Small intestine (tissue), 7 donors: ENCODE data around the gene EIF4E3. TPM values are rescaled to one million over a fixed set of nuclear protein-coding genes. Genes with fewer than 3 reads are reported as not detected.

Experiments used
- DNase-seq, 2 donors: peaks; one replicate each; pipeline versions ENCODE4 v3.0.0 to v3.0.0-alpha.2; 2013
- FAIRE-seq: peaks from 2 replicates; lab custom pipeline; 2012; peaks lifted over from hg19 to GRCh38; lab: Jason Lieb, UNC
- H3K27ac ChIP-seq, 3 donors: one replicate each; pipeline ENCODE4 v1.5.1; 2013; ENCODE audit warnings: low read length in 2 of 3, mild to moderate bottlenecking in 2 of 3, control low read depth in 1 of 3, inconsistent platforms in 1 of 3, low read depth in 1 of 3, moderate library complexity in 1 of 3
- H3K27me3 ChIP-seq, 3 donors: one replicate each; pipeline ENCODE4 v1.6.1; 2013; ENCODE audit warnings: low read length in 3 of 3, inconsistent platforms in 1 of 3; ENCODE audit not compliant: control insufficient read depth in 3 of 3, insufficient read depth in 3 of 3
- H3K36me3 ChIP-seq, 3 donors: one replicate each; pipeline ENCODE4 v1.6.1; 2013; ENCODE audit warnings: low read length in 3 of 3, inconsistent platforms in 1 of 3, low read depth in 1 of 3, mild to moderate bottlenecking in 1 of 3, moderate library complexity in 1 of 3; ENCODE audit not compliant: control insufficient read depth in 3 of 3, insufficient read depth in 2 of 3
- H3K4me1 ChIP-seq, 3 donors: one replicate each; pipeline ENCODE4 v1.6.1; 2013; ENCODE audit warnings: low read length in 2 of 3, inconsistent platforms in 1 of 3, low read depth in 1 of 3, mild to moderate bottlenecking in 1 of 3, moderate library complexity in 1 of 3; ENCODE audit not compliant: control insufficient read depth in 3 of 3, insufficient read depth in 2 of 3
- H3K4me3 ChIP-seq, 3 donors: one replicate each; pipeline ENCODE4 v1.5.1; 2013; ENCODE audit warnings: low read length in 3 of 3, control low read depth in 1 of 3, inconsistent platforms in 1 of 3, low read depth in 1 of 3, mild to moderate bottlenecking in 1 of 3, moderate library complexity in 1 of 3
- H3K9me3 ChIP-seq, 2 donors: one replicate each; pipeline ENCODE4 v1.6.1; 2013; ENCODE audit warnings: low read depth in 1 of 2, low read length in 1 of 2; ENCODE audit not compliant: control insufficient read depth in 2 of 2, insufficient read depth in 1 of 2
- WGBS, 3 donors: extraction: QIAGEN DNeasy Blood & Tissue Kit; methylation state at CpG; one replicate each; pipeline ENCODE4 v1.1.7; 2013; 5-methylcytosine and 5-hydroxymethylcytosine counted together
- polyA plus RNA-seq, 4 donors: library from polyadenylated mRNA; stranded (reverse) in 3 of 4; unstranded in 1 of 4; fragments of 200-250 nt in 3 of 4; fragments of 120-200 nt in 1 of 4; gene quantifications; one replicate each; pipeline versions ENCODE4 v1.2.1 to v1.2.3, GENCODE V29; 2013
- donor health status: healthy with polysubstance abuse.
- donor health status: control.
- donor health status: control.
- donor health status: Bipolar disorder and iron deficiency.
- donor health status: healthy.

EIF4E3 gene
- polyA plus RNA-seq, 4 donors: 8.1 to 14.8 (median 10.4) TPM

DNA sequence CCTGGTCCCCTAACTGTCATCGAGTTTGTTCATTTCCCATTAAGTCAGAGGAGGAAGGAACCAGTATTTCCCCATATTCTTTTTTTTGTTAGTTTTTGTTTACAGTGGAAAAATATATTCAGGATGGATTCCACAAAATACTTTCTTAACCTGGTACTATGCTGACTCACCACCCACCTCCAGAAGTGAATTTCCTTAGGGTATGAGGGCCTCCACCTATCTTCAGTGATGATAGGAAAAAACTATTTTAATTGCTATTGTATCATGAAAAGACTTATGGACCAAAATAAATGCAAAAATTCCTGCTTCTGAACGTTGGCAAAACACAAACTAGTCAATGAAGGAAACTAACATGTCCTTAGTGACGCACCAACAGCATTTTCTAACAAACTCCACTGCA is 77.5 kb downstream of the EIF4E3 start:
- Histone ChIP-seq H3K9me3 (no peaks in the 10 kb centered on the region), H3K27me3 (no peaks in the 10 kb centered on the region), H3K4me3 (no peak overlapping the region), H3K27ac (no peak overlapping the region), H3K36me3 (no peaks in the 10 kb centered on the region), H3K4me1 (peaks cover 0 to 20% (median 0%) of the 10 kb centered on the region in 3 donors)
- FAIRE-seq (no peak), DNase-seq (no peak)
- WGBS, 3 donors: 47 to 56% (median 55%) methylated on average over 3 of the region's 3 CpGs

GRCh38 chr3:71646971-71647370 is 78.2 kb downstream of the EIF4E3 start:
- H3K9me3 ChIP-seq: no peaks in the 10 kb centered on the region
- H3K27ac ChIP-seq: no peak overlapping the region
- DNase-seq: no peak
- no peaks in the 10 kb centered on the region for H3K27me3 ChIP-seq
- no peak for FAIRE-seq
- H3K4me1 ChIP-seq: peaks cover 0 to 21% (median 0%) of the 10 kb centered on the region in 3 donors
- H3K36me3 ChIP-seq: no peaks in the 10 kb centered on the region
- H3K4me3 ChIP-seq: no peak overlapping the region

DNA sequence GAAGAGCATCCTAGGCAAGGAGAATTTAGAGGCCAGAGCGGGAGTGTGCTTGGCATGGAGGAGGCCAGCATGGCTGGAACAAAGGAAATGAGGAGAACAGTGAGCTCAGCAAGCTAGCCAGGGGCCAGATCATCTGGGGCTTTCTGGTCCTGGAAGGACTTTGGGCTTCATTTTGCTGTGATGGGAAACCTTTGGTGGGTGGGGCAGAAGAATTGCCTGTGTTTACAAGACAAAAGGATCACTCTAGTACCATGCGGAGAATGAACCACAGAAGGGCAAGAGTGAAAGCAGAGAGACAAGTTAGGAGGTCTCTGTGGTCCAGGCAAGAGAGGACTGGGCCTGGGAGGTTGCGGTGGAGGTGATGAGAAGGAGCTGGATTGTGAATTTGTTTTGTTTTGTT is 80.1 kb downstream of the EIF4E3 start:
- Histone ChIP-seq H3K4me1 (peaks cover 0 to 19% (median 0%) of the 10 kb centered on the region in 3 donors), H3K9me3 (peaks cover 0 to 4% of the 10 kb centered on the region in 2 donors), H3K36me3 (no peaks in the 10 kb centered on the region), H3K27me3 (no peaks in the 10 kb centered on the region), H3K4me3 (no peak overlapping the region), H3K27ac (no peak overlapping the region)
- FAIRE-seq (no peak), DNase-seq (no peak)
- 96 to 99% (median 99%) methylated on average over 3 of the region's 3 CpGs for WGBS, 3 donors

- 39 to 70% (median 58%) methylated on average over 4 of the region's 4 CpGs for WGBS, 3 donors
- Histone ChIP-seq H3K36me3 (no peaks in the 10 kb centered on the region), H3K27me3 (no peaks in the 10 kb centered on the region), H3K4me1 (peaks cover 0 to 5% (median 0%) of the 10 kb centered on the region in 3 donors), H3K9me3 (peaks cover 0 to 4% of the 10 kb centered on the region in 2 donors), H3K4me3 (no peak overlapping the region), H3K27ac (peak overlapping the region in 2 of 3 donors; percentile 62 to 78)
- FAIRE-seq (no peak), DNase-seq (peak; percentile 80 to 91)
Observed at GRCh38 chr3:71641674-71642073, 83.5 kb downstream of the EIF4E3 start.

- peaks cover 0 to 5% (median 0%) of the 10 kb centered on the region in 3 donors for H3K4me1 ChIP-seq
- no peaks in the 10 kb centered on the region for H3K27me3 ChIP-seq
- H3K9me3 ChIP-seq: peaks cover 0 to 4% of the 10 kb centered on the region in 2 donors
- no peaks in the 10 kb centered on the region for H3K36me3 ChIP-seq
- no peak for FAIRE-seq
- H3K27ac ChIP-seq: no peak overlapping the region
- DNase-seq: no peak
- 79 to 92% (median 85%) methylated on average over 9 of the region's 9 CpGs for WGBS, 3 donors
- H3K4me3 ChIP-seq: no peak overlapping the region
Observed at GRCh38 chr3:71640331-71640983, 84.7 kb downstream of the EIF4E3 start.

DNA sequence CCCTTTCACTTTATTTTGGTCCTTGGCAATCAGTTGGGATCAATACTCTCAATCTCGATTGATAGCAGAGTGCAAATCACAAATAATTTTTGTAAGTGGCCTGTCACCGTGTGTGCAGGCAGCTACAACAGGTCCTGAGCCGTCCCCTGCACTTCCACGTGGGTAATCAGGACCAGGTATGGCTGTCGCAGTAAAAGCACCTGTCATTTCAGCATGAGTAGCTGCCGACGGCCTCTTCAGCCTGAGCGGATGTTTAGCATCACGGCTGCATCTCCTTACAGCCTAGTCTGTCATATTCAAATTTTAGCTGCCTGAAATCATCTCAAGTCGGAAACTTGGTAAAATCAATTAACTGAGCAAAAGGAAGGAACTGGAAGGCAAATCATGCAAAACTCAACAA is 88.7 kb downstream of the EIF4E3 start:
- Histone ChIP-seq H3K27ac (no peak overlapping the region), H3K4me1 (peaks cover 0 to 9% (median 0%) of the 10 kb centered on the region in 3 donors), H3K9me3 (peaks cover 0 to 3% of the 10 kb centered on the region in 2 donors), H3K36me3 (no peaks in the 10 kb centered on the region), H3K4me3 (no peak overlapping the region), H3K27me3 (no peaks in the 10 kb centered on the region)
- no peak for DNase-seq
- WGBS, 3 donors: 86 to 90% (median 89%) methylated on average over 10 of the region's 10 CpGs
- FAIRE-seq: no peak

- DNase-seq (no peak), FAIRE-seq (no peak)
- Histone ChIP-seq H3K27me3 (no peaks in the 10 kb centered on the region), H3K27ac (no peak overlapping the region), H3K9me3 (no peaks in the 10 kb centered on the region), H3K36me3 (no peaks in the 10 kb centered on the region), H3K4me1 (peaks cover 0 to 9% (median 0%) of the 10 kb centered on the region in 3 donors), H3K4me3 (no peak overlapping the region)
- WGBS, 3 donors: 89 to 95% (median 91%) methylated on average over 9 of the region's 9 CpGs
Observed at GRCh38 chr3:71636001-71636400, 89.2 kb downstream of the EIF4E3 start.

DNA sequence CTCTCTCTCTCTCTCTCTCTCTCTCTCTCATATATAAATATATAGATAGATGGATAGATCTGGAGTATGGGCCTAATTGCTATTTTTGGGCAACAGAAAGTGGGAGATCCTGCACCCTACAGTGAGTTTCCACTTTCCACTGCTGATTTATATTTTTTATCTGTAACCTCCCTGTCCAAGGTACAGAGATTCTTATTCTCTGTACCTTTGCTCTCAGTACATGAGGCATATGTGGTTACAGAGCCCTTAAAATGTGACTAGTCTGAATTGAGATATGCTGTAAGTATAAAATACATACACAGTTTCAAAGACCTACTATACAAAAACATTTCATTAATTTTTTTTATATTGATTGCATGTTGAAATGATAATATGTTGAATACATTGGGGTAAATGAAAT is 90.5 kb downstream of the EIF4E3 start:
- FAIRE-seq (no peak), DNase-seq (peak; percentile 36 to 50)
- no peak overlapping the region for H3K4me3 ChIP-seq
- H3K27ac ChIP-seq: peak overlapping the region in 1 of 3 donors; percentile 30
- H3K4me1 ChIP-seq: peaks cover 0 to 9% (median 0%) of the 10 kb centered on the region in 3 donors
- no peaks in the 10 kb centered on the region for H3K9me3 ChIP-seq
- no peaks in the 10 kb centered on the region for H3K27me3 ChIP-seq
- H3K36me3 ChIP-seq: no peaks in the 10 kb centered on the region

DNA sequence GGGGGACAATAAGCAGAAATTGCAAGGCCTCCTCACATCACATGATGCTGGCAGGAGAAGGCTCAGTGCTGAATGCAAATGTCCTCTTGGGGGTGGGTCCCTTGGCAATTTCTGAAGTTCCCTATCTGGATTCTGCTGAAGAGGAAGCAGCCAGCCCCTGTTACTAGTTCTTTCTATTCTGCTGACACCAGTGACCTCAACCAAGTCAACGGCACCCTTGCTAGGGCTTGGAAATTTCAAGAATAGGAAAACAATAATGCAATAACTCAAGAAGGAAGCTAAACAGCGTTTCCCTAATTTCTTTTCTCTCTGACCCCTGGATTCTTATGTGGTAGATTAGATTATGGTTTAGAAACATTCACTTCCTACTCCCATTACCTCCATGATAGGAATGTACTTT is 95.5 kb downstream of the EIF4E3 start:
- H3K9me3 ChIP-seq: no peaks in the 10 kb centered on the region
- H3K27ac ChIP-seq: no peak overlapping the region
- no peaks in the 10 kb centered on the region for H3K36me3 ChIP-seq
- H3K4me3 ChIP-seq: no peak overlapping the region
- peaks cover 0 to 6% (median 0%) of the 10 kb centered on the region in 3 donors for H3K4me1 ChIP-seq
- FAIRE-seq: no peak
- peak in 1 of 2 donors; percentile 9 for DNase-seq
- no peaks in the 10 kb centered on the region for H3K27me3 ChIP-seq
- 41 to 66% (median 53%) methylated on average over 2 of the region's 2 CpGs for WGBS, 3 donors
